Measurements from ENCODE around the gene HTR3A. TPM values are rescaled to one million over a fixed set of nuclear protein-coding genes. Genes with fewer than 3 reads are reported as not detected.

HTR3A gene
- total and polyA plus RNA-seq, 2 experiments from 2014 or later = 5.8 to 8.1 TPM

DNA sequence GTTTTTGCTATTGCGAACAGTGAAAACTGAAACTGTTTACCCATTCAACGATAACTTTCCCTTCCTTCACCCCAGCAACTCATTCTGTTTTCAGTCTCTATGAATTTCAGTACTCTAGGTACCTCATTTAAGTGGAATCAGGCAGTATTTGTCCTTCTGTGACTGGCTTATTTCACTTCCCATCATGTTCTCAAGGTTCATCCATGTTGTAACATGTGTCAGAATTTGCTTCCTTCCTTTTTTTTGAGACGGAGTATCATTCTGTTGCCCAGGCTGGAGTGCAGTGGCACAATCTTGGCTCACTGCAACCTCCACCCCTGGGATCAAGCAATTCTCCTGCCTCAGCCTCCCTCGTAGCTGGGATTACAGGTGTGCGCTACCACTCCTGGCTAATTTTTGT is 46.6 kb upstream of the HTR3A start:
- Mint-ChIP-seq H3K4me3 (no peak overlapping the region), H3K27me3 (ENCODE audit: insufficient read depth, low read depth, poor library complexity) (no peaks in the 10 kb centered on the region), H3K36me3 (ENCODE audit: low read depth) (no peaks in the 10 kb centered on the region), H3K27ac (no peak overlapping the region), H3K4me1 (peaks cover 17% of the 10 kb centered on the region), H3K9me3 (no peaks in the 10 kb centered on the region)
- Histone ChIP-seq H3K4me2 (no peak overlapping the region), H2AFZ (no peak overlapping the region), H3F3A (replicated peaks; ENCODE audit: low read depth) (no peaks in the 10 kb centered on the region), H4K20me1 (replicated peaks; ENCODE audit: insufficient read depth) (no peaks in the 10 kb centered on the region), H3K4me1 (ENCODE audit: insufficient read depth) (peaks cover 13% of the 10 kb centered on the region), H3K27me3 (ENCODE audit: insufficient read depth) (no peaks in the 10 kb centered on the region), H3K27ac (ENCODE audit: low read depth) (no peak overlapping the region), H3K4me3 (no peak overlapping the region), H3K9me2 (ENCODE audit: insufficient read depth) (peaks cover 6% of the 10 kb centered on the region), H3K36me3 (ENCODE audit: insufficient read depth) (no peaks in the 10 kb centered on the region), H3K79me2 (replicated peaks; ENCODE audit: insufficient read depth) (no peaks in the 10 kb centered on the region)
- ATAC-seq = no peak
- no peak for DNase-seq (ENCODE audit: low spot score)
- no peak for TF ChIP-seq ZNF114 (CRISPR knock-in tag; IDR thresholded peaks at IDR 0.05)
- no peak for TF ChIP-seq EZH2phosphoT487 (IDR thresholded peaks at IDR 0.05; ENCODE audit: unreplicated experiment)
- TF ChIP-seq REST (IDR thresholded peaks at IDR 0.05; ENCODE audit: unreplicated experiment) = no peak
- TF ChIP-seq ETS1 (IDR thresholded peaks at IDR 0.05) = no peak
- TF ChIP-seq ZNF462 (CRISPR knock-in tag; IDR thresholded peaks at IDR 0.05) = no peak
- TF ChIP-seq STAT1 (IDR thresholded peaks at IDR 0.05; ENCODE audit: unreplicated experiment) = no peak
- TF ChIP-seq POLR2AphosphoS5 (IDR thresholded peaks at IDR 0.05; ENCODE audit: low read depth) = no peak
- TF ChIP-seq NANOG (IDR thresholded peaks at IDR 0.05; ENCODE audit: borderline replicate concordance) = no peak
- TF ChIP-seq, protein P1, sequence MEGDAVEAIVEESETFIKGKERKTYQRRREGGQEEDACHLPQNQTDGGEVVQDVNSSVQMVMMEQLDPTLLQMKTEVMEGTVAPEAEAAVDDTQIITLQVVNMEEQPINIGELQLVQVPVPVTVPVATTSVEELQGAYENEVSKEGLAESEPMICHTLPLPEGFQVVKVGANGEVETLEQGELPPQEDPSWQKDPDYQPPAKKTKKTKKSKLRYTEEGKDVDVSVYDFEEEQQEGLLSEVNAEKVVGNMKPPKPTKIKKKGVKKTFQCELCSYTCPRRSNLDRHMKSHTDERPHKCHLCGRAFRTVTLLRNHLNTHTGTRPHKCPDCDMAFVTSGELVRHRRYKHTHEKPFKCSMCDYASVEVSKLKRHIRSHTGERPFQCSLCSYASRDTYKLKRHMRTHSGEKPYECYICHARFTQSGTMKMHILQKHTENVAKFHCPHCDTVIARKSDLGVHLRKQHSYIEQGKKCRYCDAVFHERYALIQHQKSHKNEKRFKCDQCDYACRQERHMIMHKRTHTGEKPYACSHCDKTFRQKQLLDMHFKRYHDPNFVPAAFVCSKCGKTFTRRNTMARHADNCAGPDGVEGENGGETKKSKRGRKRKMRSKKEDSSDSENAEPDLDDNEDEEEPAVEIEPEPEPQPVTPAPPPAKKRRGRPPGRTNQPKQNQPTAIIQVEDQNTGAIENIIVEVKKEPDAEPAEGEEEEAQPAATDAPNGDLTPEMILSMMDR (conservative IDR thresholded peaks at IDR 0.05; ENCODE audit: low read depth in 2 of 2) = no peak
- no peak for TF ChIP-seq CREB1 (CRISPR knock-in tag; IDR thresholded peaks at IDR 0.05; ENCODE audit: low read depth)
- TF ChIP-seq JUNB (IDR thresholded peaks at IDR 0.05; ENCODE audit: unreplicated experiment) = no peak
- no peak for TF ChIP-seq EZH2 (IDR thresholded peaks at IDR 0.05; ENCODE audit: low read depth, unreplicated experiment)
- TF ChIP-seq ZNF331 (CRISPR knock-in tag; IDR thresholded peaks at IDR 0.05; ENCODE audit: low read depth) = no peak
